ENCODE results near the gene IRAK4. TPM values are rescaled to one million over a fixed set of nuclear protein-coding genes. Genes with fewer than 3 reads are reported as not detected.

Gene IRAK4
- total RNA-seq, 1 donor: 20.3 TPM

DNA sequence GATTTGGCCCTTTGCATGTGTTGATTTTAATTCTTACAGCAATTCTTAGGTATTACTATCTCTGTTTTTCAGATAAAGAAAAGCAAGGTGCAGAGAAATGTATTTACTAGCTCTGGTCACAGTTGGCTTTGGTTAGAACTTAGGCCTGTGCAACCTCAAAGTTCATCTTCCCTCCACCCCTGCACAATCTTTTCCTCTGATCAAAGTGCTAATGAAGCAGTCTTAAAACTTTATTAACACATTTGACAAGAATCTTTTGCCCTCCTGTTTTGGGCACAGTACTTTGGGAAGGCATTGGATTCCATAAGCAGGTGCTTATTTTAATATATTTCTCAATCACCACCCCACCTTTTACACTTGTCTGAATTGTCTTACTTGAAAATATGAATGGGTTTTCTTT, 2.7 kb downstream of the IRAK4 start:
- TF ChIP-seq, protein P1, sequence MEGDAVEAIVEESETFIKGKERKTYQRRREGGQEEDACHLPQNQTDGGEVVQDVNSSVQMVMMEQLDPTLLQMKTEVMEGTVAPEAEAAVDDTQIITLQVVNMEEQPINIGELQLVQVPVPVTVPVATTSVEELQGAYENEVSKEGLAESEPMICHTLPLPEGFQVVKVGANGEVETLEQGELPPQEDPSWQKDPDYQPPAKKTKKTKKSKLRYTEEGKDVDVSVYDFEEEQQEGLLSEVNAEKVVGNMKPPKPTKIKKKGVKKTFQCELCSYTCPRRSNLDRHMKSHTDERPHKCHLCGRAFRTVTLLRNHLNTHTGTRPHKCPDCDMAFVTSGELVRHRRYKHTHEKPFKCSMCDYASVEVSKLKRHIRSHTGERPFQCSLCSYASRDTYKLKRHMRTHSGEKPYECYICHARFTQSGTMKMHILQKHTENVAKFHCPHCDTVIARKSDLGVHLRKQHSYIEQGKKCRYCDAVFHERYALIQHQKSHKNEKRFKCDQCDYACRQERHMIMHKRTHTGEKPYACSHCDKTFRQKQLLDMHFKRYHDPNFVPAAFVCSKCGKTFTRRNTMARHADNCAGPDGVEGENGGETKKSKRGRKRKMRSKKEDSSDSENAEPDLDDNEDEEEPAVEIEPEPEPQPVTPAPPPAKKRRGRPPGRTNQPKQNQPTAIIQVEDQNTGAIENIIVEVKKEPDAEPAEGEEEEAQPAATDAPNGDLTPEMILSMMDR (IDR thresholded peaks at IDR 0.05; ENCODE audit: insufficient read depth, low read depth, low read length): no peak
- no peak for DNase-seq (ENCODE audit: low read depth)
- H3K4me3 ChIP-seq (ENCODE audit: low read depth, low read length): no peak overlapping the region

DNA sequence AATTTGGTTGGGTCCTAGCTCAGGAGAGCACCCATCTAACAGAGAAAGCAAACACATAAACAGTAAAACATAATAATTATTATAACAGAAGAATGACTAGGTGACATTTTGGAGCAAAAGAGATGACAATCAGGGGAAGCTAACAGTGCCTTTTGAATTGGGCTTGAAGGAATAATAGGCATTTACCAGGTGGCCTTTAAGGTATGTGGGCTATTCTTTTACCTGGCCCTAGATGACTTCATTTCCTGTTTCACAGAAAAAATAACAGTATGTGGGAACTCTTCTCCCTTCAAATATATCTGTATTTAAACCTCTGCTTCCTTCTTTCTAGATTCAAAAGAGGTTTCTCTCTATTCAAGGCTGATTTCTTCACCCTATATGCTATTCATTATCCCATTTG, 3.8 kb downstream of the IRAK4 start:
- no peak for DNase-seq (ENCODE audit: low read depth)
- H3K4me3 ChIP-seq (ENCODE audit: low read depth, low read length): no peak overlapping the region
- TF ChIP-seq, protein P1 (IDR thresholded peaks at IDR 0.05; ENCODE audit: insufficient read depth, low read depth, low read length): no peak

DNA sequence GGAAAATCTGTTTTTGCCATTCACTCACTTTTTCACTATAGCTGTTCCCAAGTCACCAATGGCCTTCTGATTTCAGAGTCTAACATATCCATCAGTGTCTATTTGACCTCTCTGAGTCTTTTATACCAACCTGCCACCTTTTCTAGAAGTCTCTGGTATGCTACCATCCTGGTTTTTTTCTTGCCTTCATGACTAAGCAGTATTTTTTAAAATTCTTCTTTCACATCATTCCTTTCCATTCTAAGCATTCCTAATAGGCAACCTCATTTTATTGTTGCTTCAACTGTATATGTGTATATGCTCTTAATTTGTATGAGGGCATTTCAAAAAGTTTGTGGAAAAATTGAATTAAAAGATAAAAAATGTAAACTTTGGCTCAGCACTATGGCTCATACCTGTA, 5.0 kb downstream of the IRAK4 start:
- H3K4me3 ChIP-seq (ENCODE audit: low read depth, low read length): no peak overlapping the region
- TF ChIP-seq, protein P1 (IDR thresholded peaks at IDR 0.05; ENCODE audit: insufficient read depth, low read depth, low read length): no peak
- no peak for DNase-seq (ENCODE audit: low read depth)

DNA sequence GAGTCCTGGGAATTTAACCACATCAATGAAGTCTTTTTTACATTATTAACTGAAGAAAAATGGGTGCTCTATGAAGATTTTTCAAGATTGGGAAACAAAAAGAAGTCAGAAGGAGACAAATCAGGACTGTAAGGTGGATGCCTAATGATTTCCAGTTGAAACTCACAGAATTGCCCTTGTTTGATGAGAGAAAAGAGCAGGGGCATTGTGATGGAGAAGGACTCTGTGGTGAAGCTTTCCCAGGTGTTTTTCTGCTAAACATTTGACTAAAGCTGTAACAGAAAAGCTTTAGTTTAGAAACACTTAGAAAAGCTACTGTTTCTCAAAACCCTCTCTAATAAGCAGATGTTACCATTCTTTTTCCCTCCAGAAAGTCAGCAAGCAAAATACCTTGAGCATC, 5.8 kb downstream of the IRAK4 start:
- no peak for DNase-seq (ENCODE audit: low read depth)
- no peak overlapping the region for H3K4me3 ChIP-seq (ENCODE audit: low read depth, low read length)
- TF ChIP-seq, protein P1 (IDR thresholded peaks at IDR 0.05; ENCODE audit: insufficient read depth, low read depth, low read length): no peak

DNA sequence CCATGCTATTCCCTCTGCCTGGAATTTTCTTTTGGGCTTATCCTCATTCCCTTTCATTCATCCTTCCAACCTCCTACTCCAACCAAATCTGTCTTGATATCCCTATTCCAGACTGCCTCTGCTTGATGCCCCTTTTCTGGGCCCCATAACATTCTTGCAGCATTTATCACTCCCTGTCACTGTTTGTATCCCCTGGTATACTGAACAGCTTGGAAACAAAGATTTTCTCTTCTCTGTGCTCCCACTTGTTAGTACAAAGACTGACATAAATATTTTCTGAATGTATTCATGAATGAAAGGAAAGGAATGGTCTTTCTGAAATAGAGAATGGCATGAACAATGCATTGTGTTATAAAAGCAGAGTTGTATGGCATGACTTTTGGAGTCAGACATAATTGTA, 7.5 kb downstream of the IRAK4 start:
- no peak overlapping the region for H3K4me3 ChIP-seq (ENCODE audit: low read depth, low read length)
- TF ChIP-seq, protein P1 (IDR thresholded peaks at IDR 0.05; ENCODE audit: insufficient read depth, low read depth, low read length): no peak
- DNase-seq (ENCODE audit: low read depth): peak; percentile 19

DNA sequence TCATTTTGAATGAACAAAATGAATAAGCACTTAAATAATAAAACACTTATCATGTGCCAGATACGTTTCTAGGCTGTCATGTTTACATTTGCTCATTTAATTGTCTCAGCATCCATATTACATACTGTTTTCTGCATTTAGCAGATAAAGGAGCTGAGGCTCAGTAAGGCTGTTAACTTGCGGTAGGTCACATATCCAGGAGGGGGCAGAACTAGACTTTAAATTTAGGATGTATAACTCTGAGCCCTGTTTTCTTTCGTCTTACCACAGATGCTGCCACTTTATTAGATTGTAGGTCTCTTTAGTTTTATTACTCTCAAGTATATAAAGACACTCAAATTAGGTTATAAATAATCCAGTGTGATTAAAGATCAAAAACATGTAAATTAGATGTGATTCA, 17.7 kb downstream of the IRAK4 start:
- TF ChIP-seq, protein P1 (IDR thresholded peaks at IDR 0.05; ENCODE audit: insufficient read depth, low read depth, low read length): peak; percentile 34
- peak; percentile 29 for DNase-seq (ENCODE audit: low read depth)
- H3K4me3 ChIP-seq (ENCODE audit: low read depth, low read length): no peak overlapping the region

DNA sequence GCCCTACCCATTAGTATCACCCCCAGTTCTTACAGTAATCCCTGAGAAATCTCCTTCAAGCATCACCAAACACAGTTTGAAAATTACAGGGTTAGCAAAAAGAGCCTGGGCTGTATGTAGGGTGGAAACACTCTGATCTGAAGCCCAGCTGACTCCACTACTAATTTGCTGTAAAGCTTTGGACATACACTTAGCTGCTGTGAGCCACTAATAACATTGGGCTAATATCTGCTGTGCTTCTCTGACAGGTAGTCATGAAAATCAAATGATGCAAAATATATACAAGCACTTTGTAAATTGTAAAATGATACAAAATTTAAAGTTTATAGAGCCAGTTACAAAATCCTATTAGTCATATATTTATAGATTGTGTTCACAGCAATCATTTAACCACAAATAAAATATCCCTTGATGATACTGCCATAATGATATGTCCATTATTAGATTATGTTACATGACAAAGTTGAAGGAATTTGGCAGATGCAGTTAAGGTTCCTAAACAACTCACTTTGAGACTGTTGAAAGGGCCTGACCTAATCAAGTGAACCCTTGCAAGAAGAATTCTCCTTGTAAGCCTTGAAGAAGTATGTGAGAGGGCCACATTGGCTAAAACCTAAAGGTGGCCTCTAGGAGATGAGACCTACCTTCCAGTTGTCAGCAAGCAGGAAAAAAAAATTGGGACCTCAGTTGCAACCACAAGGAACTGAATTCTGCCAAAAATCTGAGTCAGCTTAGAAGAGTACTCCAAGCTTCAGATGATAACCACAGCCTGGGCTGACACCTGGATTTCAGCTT, 28.3 kb downstream of the IRAK4 start:
- TF ChIP-seq, protein P1 (IDR thresholded peaks at IDR 0.05; ENCODE audit: insufficient read depth, low read depth, low read length): no peak
- H3K4me3 ChIP-seq (ENCODE audit: low read depth, low read length): no peak overlapping the region
- no peak for DNase-seq (ENCODE audit: low read depth)
